ENCODE data around the gene SHISA6. TPM values are rescaled to one million over a fixed set of nuclear protein-coding genes. Genes with fewer than 3 reads are reported as not detected.

The SHISA6 gene
- total RNA-seq, 1 experiment from 2014 or later = 2.9 TPM

GRCh38 chr17:11300201-11300600 is 59.2 kb downstream of the SHISA6 start:
- no peak overlapping the region for H3K4me3 Mint-ChIP-seq
- DNase-seq = no peak
- Histone ChIP-seq H4K91ac (ENCODE audit: insufficient read length, low read depth, low read length) (no peak overlapping the region), H3K23me2 (ENCODE audit: insufficient read length, low read depth, low read length, poor library complexity, severe bottlenecking) (no peaks in the 10 kb centered on the region), H2BK120ac (ENCODE audit: low read depth, low read length, poor library complexity, severe bottlenecking) (no peak overlapping the region), H3K9me3 (ENCODE audit: control insufficient read depth, low read depth, low read length) (no peaks in the 10 kb centered on the region), H3K27me3 (ENCODE audit: insufficient read depth, low read length) (no peaks in the 10 kb centered on the region), H3K79me1 (ENCODE audit: insufficient read depth, low read depth, low read length, poor library complexity, severe bottlenecking) (no peaks in the 10 kb centered on the region), H3K9ac (ENCODE audit: extremely low read depth, insufficient read length, low read length) (no peak overlapping the region), H2AFZ (ENCODE audit: low read length) (no peak overlapping the region), H4K5ac (ENCODE audit: insufficient read length, low read depth, low read length) (no peak overlapping the region), H2BK15ac (ENCODE audit: low read depth, low read length) (no peak overlapping the region), H2BK12ac (ENCODE audit: insufficient read length, low read depth, low read length) (no peak overlapping the region), H3K4ac (ENCODE audit: low read depth, low read length) (no peak overlapping the region), H3K18ac (ENCODE audit: insufficient read length, low read depth, low read length) (no peak overlapping the region), H4K8ac (replicated peaks; ENCODE audit: insufficient read length, low read depth, low read length) (no peak overlapping the region), H3K4me1 (ENCODE audit: insufficient read depth, low read length) (no peaks in the 10 kb centered on the region), H3K4me2 (ENCODE audit: insufficient read depth, insufficient read length, low read length) (no peak overlapping the region), H2BK5ac (ENCODE audit: insufficient read length, low read length) (no peak overlapping the region), H3K23ac (ENCODE audit: insufficient read length, low read depth, low read length) (no peak overlapping the region), H3K27ac (ENCODE audit: insufficient read length, low read depth, low read length) (no peak overlapping the region), H2AK5ac (ENCODE audit: insufficient read length, low read length) (no peak overlapping the region), H2BK20ac (ENCODE audit: low read depth, low read length, poor library complexity, severe bottlenecking) (no peak overlapping the region), H3K79me2 (ENCODE audit: insufficient read depth, low read length) (no peaks in the 10 kb centered on the region), H3T11ph (ENCODE audit: low read length) (no peak overlapping the region), H3K56ac (ENCODE audit: insufficient read length, low read depth, low read length) (no peak overlapping the region), H4K20me1 (ENCODE audit: control insufficient read depth, insufficient read depth, insufficient read length) (no peaks in the 10 kb centered on the region), H3K14ac (ENCODE audit: insufficient read depth, low read length) (no peak overlapping the region)
- no peak for TF ChIP-seq CTCF (conservative IDR thresholded peaks at IDR 0.05)
- peaks cover 0 to 7% (median 6%) of the 10 kb centered on the region in 3 experiments; a peak in 4 of 7 replicates for H3K36me3 Mint-ChIP-seq (ENCODE audit: insufficient read depth in 1 of 3, low read depth in 3 of 3)
- no peaks in the 10 kb centered on the region for H3K4me1 Mint-ChIP-seq
- no peaks in the 10 kb centered on the region; the same call in none of the 2 replicates for H3K27me3 Mint-ChIP-seq (ENCODE audit: low read depth)
- H3K27ac Mint-ChIP-seq = no peak overlapping the region
- no CpG with 5 or more reads among the region's 7 CpGs for WGBS (ENCODE audit: extremely low coverage, insufficient read length, low lambda C conversion rate)
- H3K9me3 Mint-ChIP-seq = peaks cover 7% of the 10 kb centered on the region in 2 experiments
